Ovary (tissue), 9 donors: Measurements from ENCODE around the gene TMEM117. TPM values are rescaled to one million over a fixed set of nuclear protein-coding genes. Genes with fewer than 3 reads are reported as not detected.

Experiments used
- DNase-seq, 5 donors: peaks; one replicate each; pipeline ENCODE4 v3.0.0-alpha.2; 2019 to 2020
- H3K27ac ChIP-seq, 2 donors: fragments of 200-600 bp; one replicate each; pipeline versions ENCODE4 v1.5.1 to v1.8.0; 2019 to 2022
- H3K27me3 ChIP-seq: fragments of 200-600 bp; one replicate; pipeline ENCODE4 v1.8.0; 2022
- H3K36me3 ChIP-seq: fragments of 200-600 bp; sonication (generic); one replicate; pipeline ENCODE4 v1.5.1; 2019
- H3K4me1 ChIP-seq: one replicate; pipeline ENCODE4 v1.8.1; 2013; ENCODE audit warnings: mild to moderate bottlenecking, moderate library complexity; ENCODE audit not compliant: insufficient read depth
- H3K4me3 ChIP-seq: fragments of 200-600 bp; sonication (generic); one replicate; pipeline ENCODE4 v1.5.1; 2017
- H3K9me3 ChIP-seq, 2 donors: fragments of 200-600 bp in 1 of 2; sonication (generic) in 1 of 2; one replicate each; pipeline versions ENCODE4 v1.5.1 to v1.8.1; 2013 to 2019; ENCODE audit warnings: mild to moderate bottlenecking in 1 of 2, moderate library complexity in 1 of 2
- CTCF ChIP-seq, 3 donors: fragments of 450-650 bp in 2 of 3; fragments of 200-600 bp in 1 of 3; IDR thresholded peaks; one replicate each; pipeline versions ENCODE4 v1.5.1 to v1.8.0; 2016 to 2022; ENCODE audit warnings: antibody characterized with exemption in 3 of 3, mild to moderate bottlenecking in 1 of 3
- EP300 ChIP-seq: sonication (generic); formaldehyde crosslinking; IDR thresholded peaks from one replicate; pipeline ENCODE4 v1.6.1; 2017; ENCODE audit warnings: antibody characterized with exemption
- POLR2A ChIP-seq: fragments of 450-650 bp; IDR thresholded peaks from one replicate; pipeline ENCODE4 v1.6.1; 2017; ENCODE audit warnings: antibody characterized with exemption, mild to moderate bottlenecking, moderate library complexity
- WGBS, 3 donors: extraction: QIAGEN DNeasy Blood & Tissue Kit in 1 of 3; methylation state at CpG; one replicate each; pipeline versions ENCODE4 v1.1.5 to v1.1.7; 2013 to 2017; 5-methylcytosine and 5-hydroxymethylcytosine counted together
- intact Hi-C, 4 donors: fragments of 100-400 bp; cut with DNase I; formaldehyde crosslinking; loops; one replicate each; pipeline versions ENCODE4 v1.11.0 to v1.15.1; 2022 to 2023
- polyA plus RNA-seq, 2 donors: library from polyadenylated mRNA; stranded (reverse); fragments of 200-250 nt in 1 of 2; fragments of 350-450 nt in 1 of 2; fragmentation: Illumina TruSeq in 1 of 2; extraction: RNeasy Lipid Tissue Mini Kit (QIAGEN cat#74804) in 1 of 2; gene quantifications; one replicate each; pipeline ENCODE4 v1.2.3, GENCODE V29; 2013 to 2014
- total RNA-seq, 7 donors: library from RNA; depleted of rRNA in 2 of 7; stranded (reverse); fragments of >200 nt in 2 of 7; fragmentation: NEBNext Ultra II Directional in 3 of 7; extraction: Animal tissue kit (Norgen Biotek cat#: 25700) in 3 of 7; gene quantifications; one replicate each; pipeline versions ENCODE4 v1.1.0 to v1.2.4, GENCODE V29; 2016 to 2023
- donor health status: DM: no; HTN: no; CAD: no; lungs with moderate emphysema.
- donor health status: DM: no; HTN: no; CAD: no.
- donor health status: Bipolar disorder and iron deficiency.
- donor health status: DM: yes; HTN: yes; CAD: no.
- donor health status: DM: no; HTN: no; CAD: no.
- donor health status: DM: yes; HTN: yes; CAD: no.

TMEM117 gene
- total and polyA plus RNA-seq, 9 donors, result 3.5 to 19.3 (median 6.3) TPM

DNA sequence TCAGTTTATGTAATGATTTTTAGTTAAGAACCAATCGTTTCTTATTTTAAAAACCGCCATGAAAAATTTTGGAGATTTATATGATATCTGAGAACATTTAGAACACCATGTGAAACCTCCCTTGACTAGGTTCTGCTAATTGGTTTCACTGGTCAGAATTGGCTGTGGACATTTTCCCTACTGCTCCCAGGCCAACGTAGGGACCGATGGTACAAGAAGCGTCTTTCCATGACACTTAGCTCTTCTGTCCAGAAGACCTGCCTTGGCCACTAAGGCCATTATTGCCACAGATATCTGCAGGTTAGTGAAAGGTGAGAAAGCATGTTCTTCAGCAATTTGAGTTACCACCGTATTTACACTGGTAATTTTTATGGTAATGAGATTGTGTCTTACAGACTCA is 424.0 kb downstream of the TMEM117 start:
- Histone ChIP-seq H3K36me3 (no peaks in the 10 kb centered on the region), H3K4me3 (no peak overlapping the region), H3K4me1 (no peaks in the 10 kb centered on the region), H3K27ac (no peak overlapping the region), H3K9me3 (no peaks in the 10 kb centered on the region), H3K27me3 (no peaks in the 10 kb centered on the region)
- intact Hi-C loops, result no loop called here
- 97% methylated on average over 6 of the region's 6 CpGs for WGBS, 3 donors
- TF ChIP-seq POLR2A, result no peak
- TF ChIP-seq CTCF (IDR thresholded peaks at IDR 0.05), result no peak
- TF ChIP-seq EP300, result no peak
- DNase-seq, result no peak

DNA sequence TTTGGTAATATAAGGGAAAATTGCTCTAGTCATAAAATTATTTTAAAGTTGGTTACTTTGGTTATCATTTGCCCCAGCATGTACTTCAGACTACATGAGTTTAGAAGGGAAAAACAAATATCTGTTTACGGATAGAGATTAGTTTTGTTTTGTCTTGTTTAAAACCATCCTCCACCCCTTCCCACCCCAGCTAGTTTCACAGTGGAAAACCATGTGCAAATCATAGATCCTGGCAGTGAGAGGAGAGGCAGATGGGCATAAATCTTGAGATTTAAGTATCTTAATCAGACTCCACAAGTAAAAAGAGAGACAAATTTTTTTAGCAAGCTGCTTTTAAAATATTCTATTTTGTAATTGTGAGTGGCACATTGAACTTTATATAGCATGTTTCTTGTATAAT is 424.7 kb downstream of the TMEM117 start:
- 35 to 76% (median 36%) methylated on average over 1 of the region's 1 CpG for WGBS, 3 donors
- no peaks in the 10 kb centered on the region for H3K27me3 ChIP-seq
- TF ChIP-seq POLR2A (no peak), CTCF (IDR thresholded peaks at IDR 0.05) (no peak), EP300 (no peak)
- no peak overlapping the region for H3K4me3 ChIP-seq
- no peaks in the 10 kb centered on the region for H3K4me1 ChIP-seq
- no peaks in the 10 kb centered on the region for H3K36me3 ChIP-seq
- intact Hi-C loops, result no loop called here
- H3K9me3 ChIP-seq, result no peaks in the 10 kb centered on the region
- no peak overlapping the region for H3K27ac ChIP-seq
- no peak for DNase-seq

GRCh38 chr12:44285321-44285960 is 449.6 kb downstream of the TMEM117 start:
- intact Hi-C loops, result no loop called here
- no peak overlapping the region for H3K4me3 ChIP-seq
- H3K9me3 ChIP-seq, result no peaks in the 10 kb centered on the region
- no peaks in the 10 kb centered on the region for H3K27me3 ChIP-seq
- H3K4me1 ChIP-seq, result no peaks in the 10 kb centered on the region
- H3K27ac ChIP-seq, result no peak overlapping the region
- no peaks in the 10 kb centered on the region for H3K36me3 ChIP-seq
- no peak for DNase-seq
- 39 to 45% (median 43%) methylated on average over 3 of the region's 3 CpGs for WGBS, 3 donors
- TF ChIP-seq CTCF (IDR thresholded peaks at IDR 0.05) (no peak), POLR2A (no peak), EP300 (no peak)

- WGBS, 3 donors, result 59 to 68% (median 62%) methylated on average over 2 of the region's 2 CpGs
- no peaks in the 10 kb centered on the region for H3K36me3 ChIP-seq
- intact Hi-C loops, result no loop called here
- H3K27ac ChIP-seq, result no peak overlapping the region
- H3K9me3 ChIP-seq, result no peaks in the 10 kb centered on the region
- H3K27me3 ChIP-seq, result no peaks in the 10 kb centered on the region
- TF ChIP-seq POLR2A (no peak), EP300 (no peak)
- H3K4me3 ChIP-seq, result no peak overlapping the region
- H3K4me1 ChIP-seq, result no peaks in the 10 kb centered on the region
- no peak for DNase-seq
Observed at GRCh38 chr12:44286336-44286735, 450.5 kb downstream of the TMEM117 start.

DNA sequence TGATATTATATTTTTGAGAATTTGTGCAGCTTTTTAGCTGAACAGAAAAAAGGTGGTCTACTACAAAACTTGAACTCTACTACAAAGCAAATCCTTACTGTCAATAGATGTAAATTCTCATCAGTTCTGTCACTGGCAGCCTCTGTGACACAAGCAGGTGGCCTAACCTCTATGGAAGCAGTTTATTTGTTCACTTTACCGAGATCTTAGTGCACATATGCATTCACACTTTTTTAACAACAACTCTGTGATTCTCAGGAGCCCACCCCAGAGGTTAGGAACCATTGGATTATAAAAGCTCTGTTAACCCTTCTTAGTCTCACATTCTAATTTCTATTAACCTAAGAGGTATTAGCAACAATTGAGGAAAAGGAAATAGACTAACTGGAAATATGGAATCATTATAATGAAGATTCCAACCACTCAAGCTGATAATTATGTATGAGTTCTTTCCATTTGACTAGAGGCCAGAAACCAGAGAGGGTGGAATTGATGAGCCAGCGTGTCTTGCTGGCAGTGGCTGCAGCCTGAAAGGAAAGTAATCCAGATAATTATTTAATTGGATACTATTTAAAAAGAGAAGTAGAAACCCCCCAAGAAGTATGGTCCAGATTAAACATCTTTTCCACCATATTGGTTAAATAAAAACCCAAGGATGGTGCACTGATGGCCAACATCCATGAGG is 451.1 kb downstream of the TMEM117 start:
- TF ChIP-seq POLR2A, result no peak
- no peak for TF ChIP-seq CTCF (IDR thresholded peaks at IDR 0.05)
- no peak for TF ChIP-seq EP300
- Histone ChIP-seq H3K27ac (no peak overlapping the region), H3K9me3 (no peaks in the 10 kb centered on the region), H3K4me3 (no peak overlapping the region), H3K4me1 (no peaks in the 10 kb centered on the region), H3K36me3 (no peaks in the 10 kb centered on the region), H3K27me3 (no peaks in the 10 kb centered on the region)
- intact Hi-C loops, result no loop called here
- 84 to 93% (median 86%) methylated on average over 2 of the region's 2 CpGs for WGBS, 3 donors
- no peak for DNase-seq
